Transverse colon (tissue), 4 donors: Measurements from ENCODE around the gene SFXN5. TPM values are rescaled to one million over a fixed set of nuclear protein-coding genes. Genes with fewer than 3 reads are reported as not detected.

Experiments used
- DNase-seq: peaks from one replicate; pipeline ENCODE4 v3.0.0-alpha.2; 2019
- H3K27ac ChIP-seq, 4 donors: fragments of 200-600 bp; sonication (generic); 2 replicates each; pipeline ENCODE4 v1.5.1; 2016 to 2018; ENCODE audit warnings: inconsistent platforms in 4 of 4
- H3K27me3 ChIP-seq: fragments of 200-600 bp; sonication (generic); 2 replicates; pipeline ENCODE4 v1.5.1; 2017; ENCODE audit warnings: inconsistent platforms
- H3K36me3 ChIP-seq, 4 donors: fragments of 200-600 bp; sonication (generic); 2 replicates each; pipeline ENCODE4 v1.5.1; 2017 to 2019; ENCODE audit warnings: inconsistent platforms in 4 of 4
- H3K4me1 ChIP-seq, 4 donors: fragments of 200-600 bp; sonication (generic); 2 replicates each; pipeline ENCODE4 v1.5.1; 2017 to 2020; ENCODE audit warnings: inconsistent platforms in 4 of 4
- H3K4me3 ChIP-seq, 4 donors: fragments of 200-600 bp; sonication (generic); 1 replicate in 1 of 4; 2 replicates in 3 of 4; pipeline versions ENCODE4 v1.5.1 to v1.6.1; 2017 to 2019; ENCODE audit warnings: inconsistent platforms in 4 of 4
- H3K9me3 ChIP-seq, 2 donors: fragments of 200-600 bp; sonication (generic); 2 replicates each; pipeline ENCODE4 v1.5.1; 2017 to 2019; ENCODE audit warnings: inconsistent platforms in 2 of 2
- CTCF ChIP-seq, 5 experiments: fragments of 200-600 bp in 3 of 5; fragments of 450-650 bp in 2 of 5; sonication (generic) in 3 of 5; IDR thresholded peaks; 1 replicate in 2 of 5; 2 replicates in 3 of 5; pipeline ENCODE4 v1.5.1; 2016 to 2017; ENCODE audit warnings: antibody characterized with exemption in 5 of 5, inconsistent platforms in 3 of 5, mild to moderate bottlenecking in 2 of 5, moderate library complexity in 1 of 5
- EP300 ChIP-seq: sonication (generic); formaldehyde crosslinking; IDR thresholded peaks from one replicate; pipeline ENCODE4 v1.6.1; 2017; ENCODE audit warnings: antibody characterized with exemption, low read depth
- POLR2A ChIP-seq: fragments of 450-650 bp; IDR thresholded peaks from one replicate; pipeline ENCODE4 v1.6.1; 2016; ENCODE audit warnings: antibody characterized with exemption, mild to moderate bottlenecking, moderate library complexity
- POLR2AphosphoS5 ChIP-seq, 3 donors: sonication (generic); formaldehyde crosslinking; IDR thresholded peaks; one replicate each; pipeline ENCODE4 v1.6.1; 2016; ENCODE audit warnings: antibody characterized with exemption in 3 of 3
- WGBS, 2 donors: methylation state at CpG; one replicate each; pipeline ENCODE4 v1.1.5; 2018; ENCODE audit warnings: low coverage in 1 of 2; 5-methylcytosine and 5-hydroxymethylcytosine counted together
- in situ Hi-C, 4 donors: fragments of 200-750 bp; cut with MboI; loops; one replicate each; pipeline versions ENCODE4 v1.15.0 to v1.15.1; 2017; ENCODE audit warnings: low sequenced_read_pairs in 3 of 4, low pct_ligation_motif_present in 1 of 4, low pct_unique_long_range_greater_than_20kb in 1 of 4
- intact Hi-C: fragments of 100-400 bp; cut with DNase I; formaldehyde crosslinking; loops from one replicate; pipeline ENCODE4 v1.15.1; 2023; ENCODE audit warnings: low total_unique reads
- total RNA-seq, 4 donors: library from RNA; depleted of rRNA; stranded (reverse); fragments of >200 nt; gene quantifications; one replicate each; pipeline ENCODE4 v1.1.0, GENCODE V29; 2016

SFXN5 gene
- total RNA-seq, 4 donors from 2014 or later = 12.3 to 98.4 (median 42.7) TPM

- Histone ChIP-seq H3K4me3 (no peak overlapping the region), H3K9me3 (no peaks in the 10 kb centered on the region), H3K36me3 (no peaks in the 10 kb centered on the region), H3K27ac (no peak overlapping the region), H3K4me1 (peaks cover 0 to 7% (median 3%) of the 10 kb centered on the region in 4 donors), H3K27me3 (peaks cover 27% of the 10 kb centered on the region)
- 83% methylated on average over 5 of the region's 5 CpGs; no CpG with 5 or more reads in 1 of the 2 donors for WGBS, 2 donors
- in situ Hi-C loops = no loop called here
- TF ChIP-seq POLR2A (no peak), POLR2AphosphoS5 (IDR thresholded peaks at IDR 0.05) (no peak), EP300 (no peak), CTCF (IDR thresholded peaks at IDR 0.05) (no peak)
- intact Hi-C loops = no loop called here
- no peak for DNase-seq
Measured at GRCh38 chr2:72933207-72933606, 138.3 kb downstream of the SFXN5 start.

DNA sequence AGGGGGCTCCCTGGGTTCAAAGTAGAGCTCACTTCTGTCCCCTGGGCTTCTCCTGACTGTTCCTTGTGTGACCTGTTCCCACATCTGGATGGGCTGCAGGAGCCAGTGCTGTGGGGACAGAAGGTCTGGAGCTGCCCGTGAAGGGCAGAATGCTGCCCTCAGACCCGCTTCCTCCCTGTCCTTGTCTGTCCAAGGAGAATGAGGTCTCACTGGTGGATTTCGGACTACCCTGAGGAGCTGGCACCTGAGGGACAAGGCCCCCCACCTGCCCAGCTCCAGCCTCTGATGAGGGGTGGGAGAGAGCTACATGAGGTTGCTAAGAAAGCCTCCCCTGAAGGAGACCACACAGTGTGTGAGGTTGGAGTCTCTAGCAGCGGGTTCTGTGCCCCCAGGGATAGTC is 138.7 kb downstream of the SFXN5 start:
- WGBS, 2 donors = 83% methylated on average over 3 of the region's 4 CpGs; no CpG with 5 or more reads in 1 of the 2 donors
- TF ChIP-seq CTCF (IDR thresholded peaks at IDR 0.05) (no peak), POLR2A (no peak), POLR2AphosphoS5 (IDR thresholded peaks at IDR 0.05) (no peak), EP300 (no peak)
- intact Hi-C loops = no loop called here
- H3K36me3 ChIP-seq = no peaks in the 10 kb centered on the region
- peaks cover 0 to 7% (median 3%) of the 10 kb centered on the region in 4 donors for H3K4me1 ChIP-seq
- no peaks in the 10 kb centered on the region for H3K9me3 ChIP-seq
- no peak overlapping the region for H3K4me3 ChIP-seq
- no peak overlapping the region for H3K27ac ChIP-seq
- no peak for DNase-seq
- in situ Hi-C loops = no loop called here
- H3K27me3 ChIP-seq = peaks cover 32% of the 10 kb centered on the region

- Histone ChIP-seq H3K4me3 (no peak overlapping the region), H3K27ac (no peak overlapping the region), H3K27me3 (peaks cover 38% of the 10 kb centered on the region), H3K36me3 (no peaks in the 10 kb centered on the region), H3K9me3 (no peaks in the 10 kb centered on the region), H3K4me1 (peaks cover 0 to 7% (median 3%) of the 10 kb centered on the region in 4 donors)
- in situ Hi-C loops (no loop called here), intact Hi-C loops (no loop called here)
- 59% methylated on average over 5 of the region's 5 CpGs; no CpG with 5 or more reads in 1 of the 2 donors for WGBS, 2 donors
- DNase-seq = no peak
- TF ChIP-seq POLR2A (no peak), EP300 (no peak), CTCF (IDR thresholded peaks at IDR 0.05) (no peak), POLR2AphosphoS5 (IDR thresholded peaks at IDR 0.05) (no peak)
Measured at GRCh38 chr2:72932045-72932740, 139.3 kb downstream of the SFXN5 start.

- intact Hi-C loops = no loop called here
- H3K4me3 ChIP-seq = no peak overlapping the region
- no peak for DNase-seq
- no peaks in the 10 kb centered on the region for H3K36me3 ChIP-seq
- TF ChIP-seq POLR2A (no peak), POLR2AphosphoS5 (IDR thresholded peaks at IDR 0.05) (no peak), CTCF (IDR thresholded peaks at IDR 0.05) (no peak), EP300 (no peak)
- peaks cover 46% of the 10 kb centered on the region for H3K27me3 ChIP-seq
- 80 to 88% methylated on average over 1 to 14 of the region's 14 CpGs for whole genome bisulfite sequencing, 2 donors
- in situ Hi-C loops = no loop called here
- peaks cover 0 to 7% (median 3%) of the 10 kb centered on the region in 4 donors for H3K4me1 ChIP-seq
- no peaks in the 10 kb centered on the region for H3K9me3 ChIP-seq
- no peak overlapping the region for H3K27ac ChIP-seq
Measured at GRCh38 chr2:72931280-72931910, 140.1 kb downstream of the SFXN5 start.
